ENCODE measurements around the gene MKKS.

Gene MKKS

DNA sequence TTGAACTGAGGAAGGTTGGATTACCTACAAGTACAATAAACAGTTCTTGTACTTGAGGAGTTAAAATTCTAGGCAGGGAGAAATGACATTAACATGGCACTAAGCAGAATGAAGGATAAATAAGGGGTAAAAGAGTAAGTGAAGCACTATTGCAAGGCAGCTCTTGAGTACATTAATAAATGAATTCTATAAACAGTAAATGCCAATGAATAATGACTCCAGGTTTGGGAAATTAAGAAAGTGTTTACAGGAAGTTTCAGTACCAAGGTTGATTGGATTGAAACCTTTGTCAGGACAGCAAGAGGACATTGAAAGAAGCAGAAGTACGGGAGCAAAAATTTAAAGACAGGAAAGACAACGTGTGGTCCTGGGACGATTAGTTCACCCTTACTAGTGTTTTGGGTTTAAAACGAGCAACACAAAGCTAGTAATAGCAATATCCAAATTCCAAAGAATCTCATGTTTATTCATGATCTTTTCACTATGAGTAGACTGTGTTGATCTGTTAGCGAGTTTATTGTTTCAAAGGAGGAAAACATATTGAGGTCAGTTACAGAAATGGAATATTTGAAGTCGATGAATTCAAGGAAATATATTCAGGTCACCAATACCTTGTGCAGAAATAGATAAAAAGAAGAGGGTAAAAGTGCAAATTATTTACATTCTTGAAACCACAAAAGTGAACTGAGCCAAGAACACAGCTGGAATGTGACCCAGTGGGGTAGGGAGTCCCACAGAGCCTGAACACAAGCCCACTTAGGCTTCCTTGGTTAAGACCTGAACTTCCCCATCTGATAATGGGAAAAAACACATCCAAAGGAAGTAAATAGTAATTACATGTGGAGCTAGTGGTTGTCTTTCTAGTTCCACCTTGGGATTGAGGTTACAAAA is 80.8 kb downstream of the MKKS start:
- Histone ChIP-seq H3K36me3 (ENCODE audit: insufficient read depth, low read length) (no peaks in the 10 kb centered on the region), H3K9me3 (ENCODE audit: insufficient read depth, low read depth, low read length) (no peaks in the 10 kb centered on the region), H4K20me1 (ENCODE audit: insufficient read depth, low read length, poor library complexity, severe bottlenecking) (no peaks in the 10 kb centered on the region), H3K4me2 (ENCODE audit: low read depth, low read length, poor library complexity, severe bottlenecking) (no peak overlapping the region), H3K27me3 (ENCODE audit: insufficient read depth, low read length, poor library complexity, severe bottlenecking) (no peaks in the 10 kb centered on the region), H3K9me2 (replicated peaks; ENCODE audit: low read depth, low read length) (no peaks in the 10 kb centered on the region), H3K4me3 (ENCODE audit: low read length, poor library complexity, severe bottlenecking) (no peak overlapping the region), H3F3A (ENCODE audit: low read depth) (no peaks in the 10 kb centered on the region), H2AFZ (ENCODE audit: low read length) (no peak overlapping the region), H3K9ac (ENCODE audit: low read depth, low read length, poor library complexity, severe bottlenecking) (no peak overlapping the region), H3K79me2 (ENCODE audit: insufficient read depth, low read length) (no peaks in the 10 kb centered on the region), H3K4me1 (ENCODE audit: insufficient read depth, low read length, poor library complexity, severe bottlenecking) (peaks cover 4% of the 10 kb centered on the region)
- TF ChIP-seq, protein P1, sequence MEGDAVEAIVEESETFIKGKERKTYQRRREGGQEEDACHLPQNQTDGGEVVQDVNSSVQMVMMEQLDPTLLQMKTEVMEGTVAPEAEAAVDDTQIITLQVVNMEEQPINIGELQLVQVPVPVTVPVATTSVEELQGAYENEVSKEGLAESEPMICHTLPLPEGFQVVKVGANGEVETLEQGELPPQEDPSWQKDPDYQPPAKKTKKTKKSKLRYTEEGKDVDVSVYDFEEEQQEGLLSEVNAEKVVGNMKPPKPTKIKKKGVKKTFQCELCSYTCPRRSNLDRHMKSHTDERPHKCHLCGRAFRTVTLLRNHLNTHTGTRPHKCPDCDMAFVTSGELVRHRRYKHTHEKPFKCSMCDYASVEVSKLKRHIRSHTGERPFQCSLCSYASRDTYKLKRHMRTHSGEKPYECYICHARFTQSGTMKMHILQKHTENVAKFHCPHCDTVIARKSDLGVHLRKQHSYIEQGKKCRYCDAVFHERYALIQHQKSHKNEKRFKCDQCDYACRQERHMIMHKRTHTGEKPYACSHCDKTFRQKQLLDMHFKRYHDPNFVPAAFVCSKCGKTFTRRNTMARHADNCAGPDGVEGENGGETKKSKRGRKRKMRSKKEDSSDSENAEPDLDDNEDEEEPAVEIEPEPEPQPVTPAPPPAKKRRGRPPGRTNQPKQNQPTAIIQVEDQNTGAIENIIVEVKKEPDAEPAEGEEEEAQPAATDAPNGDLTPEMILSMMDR (conservative IDR thresholded peaks at IDR 0.05; ENCODE audit: low read length) = no peak
- no peak for TF ChIP-seq EZH2phosphoT487 (IDR thresholded peaks at IDR 0.05; ENCODE audit: borderline replicate concordance)
